T-helper 22 cell (primary cell): ENCODE measurements around the gene KASH5.

Experiments
- DNase-seq: peaks from one replicate; pipeline ENCODE4 v3.0.0-alpha.2; 2020; ENCODE audit warnings: low read depth

Gene KASH5

GRCh38 chr19:49395581-49396407, 7.7 kb downstream of the KASH5 start:
- no peak for DNase-seq

- DNase-seq: no peak
Measured at GRCh38 chr19:49396738-49397505, 8.9 kb downstream of the KASH5 start.

GRCh38 chr19:49398001-49398615, 10.1 kb downstream of the KASH5 start:
- DNase-seq: no peak

GRCh38 chr19:49398931-49399330, 10.9 kb downstream of the KASH5 start:
- no peak for DNase-seq

- no peak for DNase-seq
Measured at GRCh38 chr19:49400029-49400428, 12.0 kb downstream of the KASH5 start.

- no peak for DNase-seq
Measured at GRCh38 chr19:49403404-49404187, 15.5 kb downstream of the KASH5 start.

GRCh38 chr19:49407079-49407478, 19.0 kb downstream of the KASH5 start:
- no peak for DNase-seq

GRCh38 chr19:49407482-49408015, 19.5 kb downstream of the KASH5 start:
- no peak for DNase-seq

- no peak for DNase-seq
Measured at GRCh38 chr19:49408816-49409440, 20.9 kb downstream of the KASH5 start.

GRCh38 chr19:49409441-49410029, 21.5 kb downstream of the KASH5 start:
- DNase-seq: no peak

- no peak for DNase-seq
Measured at GRCh38 chr19:49411681-49412326, 23.8 kb downstream of the KASH5 start.

GRCh38 chr19:49413348-49413747, 25.3 kb downstream of the KASH5 start:
- no peak for DNase-seq

- DNase-seq: no peak
Measured at GRCh38 chr19:49414256-49414655, 26.2 kb downstream of the KASH5 start.

GRCh38 chr19:49415102-49415809, 27.2 kb downstream of the KASH5 start:
- DNase-seq: no peak

- DNase-seq: no peak
Measured at GRCh38 chr19:49415810-49416200, 27.8 kb downstream of the KASH5 start.

- DNase-seq: no peak
Measured at GRCh38 chr19:49417088-49417487, 29.0 kb downstream of the KASH5 start.

- DNase-seq: no peak
Measured at GRCh38 chr19:49418511-49418910, 30.5 kb downstream of the KASH5 start.

GRCh38 chr19:49419173-49419572, 31.1 kb downstream of the KASH5 start:
- no peak for DNase-seq

GRCh38 chr19:49420227-49420626, 32.2 kb downstream of the KASH5 start:
- no peak for DNase-seq
